Tibial artery (tissue), 4 donors: Measurements from ENCODE around the gene ZNF813.

ENCODE experiments used
- DNase-seq, 2 donors: peaks; one replicate each; pipeline ENCODE4 v3.0.0-alpha.2; 2019
- H3K27ac ChIP-seq, 2 donors: fragments of 200-600 bp; sonication (generic) in 1 of 2; 1 replicate in 1 of 2; 2 replicates in 1 of 2; pipeline ENCODE4 v1.5.1; 2018 to 2019; ENCODE audit warnings: mild to moderate bottlenecking in 1 of 2
- H3K27me3 ChIP-seq, 2 donors: fragments of 200-600 bp; sonication (generic) in 1 of 2; one replicate each; pipeline versions ENCODE4 v1.5.1 to v1.6.0; 2016 to 2019
- H3K36me3 ChIP-seq, 3 donors: fragments of 200-600 bp; sonication (generic) in 2 of 3; one replicate each; pipeline ENCODE4 v1.5.1; 2016 to 2019; ENCODE audit warnings: mild to moderate bottlenecking in 2 of 3
- H3K4me1 ChIP-seq, 4 donors: fragments of 200-600 bp; sonication (generic) in 2 of 4; 1 replicate in 3 of 4; 2 replicates in 1 of 4; pipeline ENCODE4 v1.5.1; 2016 to 2019
- H3K4me3 ChIP-seq, 2 donors: fragments of 200-600 bp; sonication (generic) in 1 of 2; 1 replicate in 1 of 2; 2 replicates in 1 of 2; pipeline ENCODE4 v1.5.1; 2018 to 2019; ENCODE audit warnings: mild to moderate bottlenecking in 2 of 2
- H3K9me3 ChIP-seq, 3 donors: fragments of 200-600 bp; sonication (generic) in 1 of 3; one replicate each; pipeline ENCODE4 v1.5.1; 2016 to 2019
- intact Hi-C: fragments of 100-400 bp; cut with DNase I; formaldehyde crosslinking; loops from one replicate; pipeline ENCODE4 v1.15.0; 2023; ENCODE audit warnings: low total_unique reads
- TF ChIP-seq, protein P1 (sequence below), 2 experiments: fragments of 200-600 bp in 1 of 2; fragments of 450-650 bp in 1 of 2; IDR thresholded peaks; one replicate each; pipeline ENCODE4 v1.5.1; 2017 to 2019; ENCODE audit warnings: antibody characterized with exemption in 2 of 2, mild to moderate bottlenecking in 1 of 2, moderate library complexity in 1 of 2

ZNF813 gene

DNA sequence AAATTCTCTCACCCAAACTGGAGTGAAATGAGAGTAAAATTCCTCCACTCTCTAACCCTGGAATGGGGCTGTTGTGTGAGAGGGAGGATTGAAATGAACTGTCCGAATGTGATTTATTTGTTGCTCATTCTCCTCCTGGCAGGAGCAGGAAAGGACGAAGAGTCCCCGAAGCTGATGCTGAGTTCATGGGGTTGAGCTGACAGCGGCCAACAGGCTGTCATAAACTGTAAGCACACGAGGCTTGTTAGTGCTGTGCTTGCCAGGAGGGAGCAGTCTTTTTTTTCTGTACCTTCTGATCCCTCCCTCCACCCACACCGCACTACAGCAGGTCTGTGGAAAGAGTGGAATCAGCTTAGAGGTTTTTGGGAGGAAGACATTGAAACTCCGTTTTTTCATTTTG lies 37.4 kb downstream of the ZNF813 start:
- Histone ChIP-seq H3K27ac (no peak overlapping the region), H3K4me3 (peak overlapping the region in 1 of 2 donors; percentile 11)
- peak in 1 of 2 donors; percentile 32 for DNase-seq

DNA sequence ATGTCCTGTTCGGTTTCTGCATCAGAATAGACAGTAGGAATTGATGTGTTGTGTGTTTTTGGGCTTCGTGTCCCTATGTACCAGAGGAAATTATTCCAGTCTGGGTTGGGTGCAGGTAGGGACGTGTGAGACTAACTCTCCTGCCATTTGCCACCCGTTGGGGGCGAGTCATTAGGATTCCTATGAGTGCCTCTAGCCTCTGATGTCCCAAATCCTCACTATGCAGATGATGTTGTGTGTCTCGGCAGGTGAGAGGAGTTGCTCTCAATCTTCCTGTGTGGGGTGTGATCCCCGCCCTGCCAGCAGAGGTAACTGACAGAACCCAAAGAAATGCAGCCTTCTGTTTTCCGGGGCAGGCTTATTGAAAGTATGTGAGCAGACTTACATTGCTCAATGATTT lies 39.2 kb downstream of the ZNF813 start:
- Histone ChIP-seq H3K27me3 (peaks cover 0 to 22% of the 10 kb centered on the region in 2 donors), H3K27ac (no peak overlapping the region), H3K4me3 (no peak overlapping the region), H3K9me3 (no peaks in the 10 kb centered on the region), H3K36me3 (no peaks in the 10 kb centered on the region), H3K4me1 (peaks cover 0 to 3% (median 0%) of the 10 kb centered on the region in 4 donors)
- TF ChIP-seq, protein P1, sequence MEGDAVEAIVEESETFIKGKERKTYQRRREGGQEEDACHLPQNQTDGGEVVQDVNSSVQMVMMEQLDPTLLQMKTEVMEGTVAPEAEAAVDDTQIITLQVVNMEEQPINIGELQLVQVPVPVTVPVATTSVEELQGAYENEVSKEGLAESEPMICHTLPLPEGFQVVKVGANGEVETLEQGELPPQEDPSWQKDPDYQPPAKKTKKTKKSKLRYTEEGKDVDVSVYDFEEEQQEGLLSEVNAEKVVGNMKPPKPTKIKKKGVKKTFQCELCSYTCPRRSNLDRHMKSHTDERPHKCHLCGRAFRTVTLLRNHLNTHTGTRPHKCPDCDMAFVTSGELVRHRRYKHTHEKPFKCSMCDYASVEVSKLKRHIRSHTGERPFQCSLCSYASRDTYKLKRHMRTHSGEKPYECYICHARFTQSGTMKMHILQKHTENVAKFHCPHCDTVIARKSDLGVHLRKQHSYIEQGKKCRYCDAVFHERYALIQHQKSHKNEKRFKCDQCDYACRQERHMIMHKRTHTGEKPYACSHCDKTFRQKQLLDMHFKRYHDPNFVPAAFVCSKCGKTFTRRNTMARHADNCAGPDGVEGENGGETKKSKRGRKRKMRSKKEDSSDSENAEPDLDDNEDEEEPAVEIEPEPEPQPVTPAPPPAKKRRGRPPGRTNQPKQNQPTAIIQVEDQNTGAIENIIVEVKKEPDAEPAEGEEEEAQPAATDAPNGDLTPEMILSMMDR (IDR thresholded peaks at IDR 0.05), result no peak
- intact Hi-C loops, result loop anchor here (5.0 kb wide), 1 partner anchor 141 kb away; no protein-coding TSS in a partner anchor
- DNase-seq, result no peak

More for the DNA sequence above, 37.4 kb downstream of the ZNF813 start:
- H3K9me3 ChIP-seq, result no peaks in the 10 kb centered on the region
- intact Hi-C loops, result loop anchor here (5.0 kb wide), 1 partner anchor 142 kb away; no protein-coding TSS in a partner anchor
- peaks cover 0 to 26% of the 10 kb centered on the region in 2 donors for H3K27me3 ChIP-seq
- TF ChIP-seq, protein P1 (IDR thresholded peaks at IDR 0.05), result no peak
- H3K4me1 ChIP-seq, result peaks cover 0 to 3% (median 0%) of the 10 kb centered on the region in 4 donors
- H3K36me3 ChIP-seq, result no peaks in the 10 kb centered on the region

DNA sequence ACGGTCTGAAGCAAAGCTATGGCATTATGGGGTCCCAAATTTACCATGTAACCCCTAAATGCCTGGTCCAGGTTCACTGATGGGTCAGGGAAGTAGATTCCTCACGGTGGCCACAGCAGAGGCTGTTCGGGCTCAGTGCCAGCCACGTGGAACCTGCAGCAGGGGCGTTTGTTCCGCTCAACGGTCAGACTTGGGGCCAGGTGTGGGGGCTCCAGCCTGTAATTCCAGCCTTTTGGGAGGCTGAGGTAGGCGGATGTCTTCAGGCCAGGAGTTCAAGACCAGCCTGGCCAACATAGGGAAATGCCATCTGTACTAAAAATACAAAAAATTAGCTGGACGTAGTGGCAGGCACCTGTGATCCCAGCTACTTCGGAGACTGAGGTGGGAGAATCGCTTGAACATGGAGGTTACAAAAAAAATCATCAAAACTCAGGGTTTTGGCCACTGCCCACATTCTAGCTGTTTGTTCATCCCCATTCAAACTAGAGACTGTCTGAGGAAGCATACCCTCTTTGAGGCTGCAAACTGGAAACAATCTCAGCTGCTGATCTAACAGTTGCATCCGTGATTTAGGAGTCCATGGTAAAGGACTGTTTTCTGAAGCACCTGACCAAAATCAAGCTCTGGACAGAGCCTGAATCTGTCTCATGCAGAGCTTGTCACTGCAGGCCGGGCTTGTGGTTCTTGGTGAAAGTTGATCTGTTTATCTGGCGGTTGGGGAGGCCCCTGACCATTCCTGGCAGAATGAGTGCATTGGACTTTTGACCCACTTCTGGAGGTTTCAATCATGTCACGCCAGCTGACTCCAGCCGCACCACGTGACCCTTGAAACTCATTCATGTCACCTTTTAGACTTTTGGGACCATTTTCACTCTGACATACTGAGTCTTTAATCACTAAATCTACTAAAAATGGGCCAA lies 40.2 kb downstream of the ZNF813 start:
- H3K4me1 ChIP-seq, result peaks cover 0 to 3% (median 0%) of the 10 kb centered on the region in 4 donors
- no peaks in the 10 kb centered on the region for H3K36me3 ChIP-seq
- H3K27ac ChIP-seq, result no peak overlapping the region
- DNase-seq, result no peak
- intact Hi-C loops, result loop anchor here (5.0 kb wide), 1 partner anchor 140 kb away; no protein-coding TSS in a partner anchor
- TF ChIP-seq, protein P1 (IDR thresholded peaks at IDR 0.05), result no peak
- no peak overlapping the region for H3K4me3 ChIP-seq
- H3K27me3 ChIP-seq, result peaks cover 0 to 21% of the 10 kb centered on the region in 2 donors
- H3K9me3 ChIP-seq, result no peaks in the 10 kb centered on the region

GRCh38 chr19:53509443-53509842 lies 41.9 kb downstream of the ZNF813 start:
- peaks cover 0 to 16% of the 10 kb centered on the region in 2 donors for H3K27me3 ChIP-seq
- no peaks in the 10 kb centered on the region for H3K9me3 ChIP-seq
- DNase-seq, result no peak
- peaks cover 0 to 3% (median 0%) of the 10 kb centered on the region in 4 donors for H3K4me1 ChIP-seq
- intact Hi-C loops, result loop anchor here (5.0 kb wide), 1 partner anchor 138 kb away; no protein-coding TSS in a partner anchor
- TF ChIP-seq, protein P1 (IDR thresholded peaks at IDR 0.05), result no peak
- no peak overlapping the region for H3K27ac ChIP-seq
- H3K36me3 ChIP-seq, result no peaks in the 10 kb centered on the region
- no peak overlapping the region for H3K4me3 ChIP-seq

DNA sequence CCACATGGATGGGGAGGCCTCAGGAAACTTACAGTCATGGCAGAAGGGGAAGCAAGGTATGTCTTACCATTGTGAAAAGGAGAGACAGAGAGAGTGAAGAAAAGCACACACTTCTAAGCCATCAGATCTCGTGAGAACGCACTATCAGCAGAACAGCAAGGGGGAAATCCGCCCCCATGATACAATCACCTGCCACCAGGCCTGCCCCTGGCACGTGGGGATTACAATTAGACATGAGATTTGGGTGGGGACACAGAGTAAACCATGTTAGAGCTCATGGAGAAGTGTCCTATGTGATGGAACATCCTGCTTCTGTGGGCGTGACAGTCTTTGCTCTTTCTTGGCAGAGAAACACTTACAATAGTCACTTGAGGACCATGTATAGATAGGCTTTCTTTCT lies 42.3 kb downstream of the ZNF813 start:
- Histone ChIP-seq H3K27me3 (peaks cover 0 to 15% of the 10 kb centered on the region in 2 donors), H3K9me3 (no peaks in the 10 kb centered on the region), H3K4me3 (no peak overlapping the region), H3K4me1 (peaks cover 0 to under 1% (median 0%) of the 10 kb centered on the region in 4 donors), H3K36me3 (no peaks in the 10 kb centered on the region), H3K27ac (no peak overlapping the region)
- intact Hi-C loops, result loop anchor here (5.0 to 10.0 kb wide), 3 partner anchors 45 to 137 kb away; partner anchors contain the start of gene ZNF813
- TF ChIP-seq, protein P1 (IDR thresholded peaks at IDR 0.05), result no peak
- no peak for DNase-seq
